Ovary (tissue), 9 donors: ENCODE data around the gene FLACC1. TPM values are rescaled to one million over a fixed set of nuclear protein-coding genes. Genes with fewer than 3 reads are reported as not detected.

Source experiments
- DNase-seq, 5 donors: peaks; one replicate each; pipeline ENCODE4 v3.0.0-alpha.2; 2019 to 2020
- H3K27ac ChIP-seq, 2 donors: fragments of 200-600 bp; one replicate each; pipeline versions ENCODE4 v1.5.1 to v1.8.0; 2019 to 2022
- H3K27me3 ChIP-seq: fragments of 200-600 bp; one replicate; pipeline ENCODE4 v1.8.0; 2022
- H3K36me3 ChIP-seq: fragments of 200-600 bp; sonication (generic); one replicate; pipeline ENCODE4 v1.5.1; 2019
- H3K4me1 ChIP-seq: one replicate; pipeline ENCODE4 v1.8.1; 2013; ENCODE audit warnings: mild to moderate bottlenecking, moderate library complexity; ENCODE audit not compliant: insufficient read depth
- H3K4me3 ChIP-seq: fragments of 200-600 bp; sonication (generic); one replicate; pipeline ENCODE4 v1.5.1; 2017
- H3K9me3 ChIP-seq, 2 donors: fragments of 200-600 bp in 1 of 2; sonication (generic) in 1 of 2; one replicate each; pipeline versions ENCODE4 v1.5.1 to v1.8.1; 2013 to 2019; ENCODE audit warnings: mild to moderate bottlenecking in 1 of 2, moderate library complexity in 1 of 2
- EP300 ChIP-seq: sonication (generic); formaldehyde crosslinking; IDR thresholded peaks from one replicate; pipeline ENCODE4 v1.6.1; 2017; ENCODE audit warnings: antibody characterized with exemption
- POLR2A ChIP-seq: fragments of 450-650 bp; IDR thresholded peaks from one replicate; pipeline ENCODE4 v1.6.1; 2017; ENCODE audit warnings: antibody characterized with exemption, mild to moderate bottlenecking, moderate library complexity
- WGBS, 3 donors: extraction: QIAGEN DNeasy Blood & Tissue Kit in 1 of 3; methylation state at CpG; one replicate each; pipeline versions ENCODE4 v1.1.5 to v1.1.7; 2013 to 2017; 5-methylcytosine and 5-hydroxymethylcytosine counted together
- intact Hi-C, 4 donors: fragments of 100-400 bp; cut with DNase I; formaldehyde crosslinking; loops; one replicate each; pipeline versions ENCODE4 v1.11.0 to v1.15.1; 2022 to 2023
- polyA plus RNA-seq, 2 donors: library from polyadenylated mRNA; stranded (reverse); fragments of 200-250 nt in 1 of 2; fragments of 350-450 nt in 1 of 2; fragmentation: Illumina TruSeq in 1 of 2; extraction: RNeasy Lipid Tissue Mini Kit (QIAGEN cat#74804) in 1 of 2; gene quantifications; one replicate each; pipeline ENCODE4 v1.2.3, GENCODE V29; 2013 to 2014
- total RNA-seq, 7 donors: library from RNA; depleted of rRNA in 2 of 7; stranded (reverse); fragments of >200 nt in 2 of 7; fragmentation: NEBNext Ultra II Directional in 3 of 7; extraction: Animal tissue kit (Norgen Biotek cat#: 25700) in 3 of 7; gene quantifications; one replicate each; pipeline versions ENCODE4 v1.1.0 to v1.2.4, GENCODE V29; 2016 to 2023
- TF ChIP-seq, protein P1 (sequence below), 3 donors: fragments of 450-650 bp in 2 of 3; fragments of 200-600 bp in 1 of 3; IDR thresholded peaks; one replicate each; pipeline versions ENCODE4 v1.5.1 to v1.8.0; 2016 to 2022; ENCODE audit warnings: antibody characterized with exemption in 3 of 3, mild to moderate bottlenecking in 1 of 3
- donor health status: DM: no; HTN: no; CAD: no; lungs with moderate emphysema.
- donor health status: DM: no; HTN: no; CAD: no.
- donor health status: Bipolar disorder and iron deficiency.
- donor health status: DM: yes; HTN: yes; CAD: no.
- donor health status: DM: no; HTN: no; CAD: no.
- donor health status: DM: yes; HTN: yes; CAD: no.

FLACC1 gene
- total and polyA plus RNA-seq, 9 donors, result 0.30 to 4.4 (median 0.83) TPM; not detected in 1

DNA sequence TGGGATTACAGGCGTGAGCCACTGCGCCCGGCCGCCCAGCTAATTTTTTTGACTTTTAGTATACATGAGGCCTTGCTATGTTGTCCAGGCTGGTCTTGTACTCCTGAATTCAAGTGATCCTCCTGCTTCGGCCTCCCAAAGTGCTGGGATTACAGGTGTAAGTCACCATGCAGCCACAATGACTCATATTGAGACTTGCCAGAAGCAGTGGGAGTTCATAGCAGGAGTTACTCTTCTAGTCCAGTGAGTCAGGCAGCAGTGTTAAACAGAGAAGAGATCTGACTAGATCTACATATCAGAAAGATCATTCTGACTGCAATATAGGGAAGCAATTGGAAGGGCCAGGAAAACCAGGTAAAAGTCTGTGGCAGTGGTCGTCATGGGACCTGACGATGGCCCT, 1.5 kb upstream of the FLACC1 start:
- H3K27ac ChIP-seq, result no peak overlapping the region
- intact Hi-C loops, result no loop called here
- 81 to 95% (median 95%) methylated on average over 7 of the region's 7 CpGs for WGBS, 3 donors
- no peaks in the 10 kb centered on the region for H3K9me3 ChIP-seq
- no peak for DNase-seq
- H3K4me3 ChIP-seq, result no peak overlapping the region
- no peaks in the 10 kb centered on the region for H3K27me3 ChIP-seq
- no peaks in the 10 kb centered on the region for H3K36me3 ChIP-seq
- TF ChIP-seq, protein P1, sequence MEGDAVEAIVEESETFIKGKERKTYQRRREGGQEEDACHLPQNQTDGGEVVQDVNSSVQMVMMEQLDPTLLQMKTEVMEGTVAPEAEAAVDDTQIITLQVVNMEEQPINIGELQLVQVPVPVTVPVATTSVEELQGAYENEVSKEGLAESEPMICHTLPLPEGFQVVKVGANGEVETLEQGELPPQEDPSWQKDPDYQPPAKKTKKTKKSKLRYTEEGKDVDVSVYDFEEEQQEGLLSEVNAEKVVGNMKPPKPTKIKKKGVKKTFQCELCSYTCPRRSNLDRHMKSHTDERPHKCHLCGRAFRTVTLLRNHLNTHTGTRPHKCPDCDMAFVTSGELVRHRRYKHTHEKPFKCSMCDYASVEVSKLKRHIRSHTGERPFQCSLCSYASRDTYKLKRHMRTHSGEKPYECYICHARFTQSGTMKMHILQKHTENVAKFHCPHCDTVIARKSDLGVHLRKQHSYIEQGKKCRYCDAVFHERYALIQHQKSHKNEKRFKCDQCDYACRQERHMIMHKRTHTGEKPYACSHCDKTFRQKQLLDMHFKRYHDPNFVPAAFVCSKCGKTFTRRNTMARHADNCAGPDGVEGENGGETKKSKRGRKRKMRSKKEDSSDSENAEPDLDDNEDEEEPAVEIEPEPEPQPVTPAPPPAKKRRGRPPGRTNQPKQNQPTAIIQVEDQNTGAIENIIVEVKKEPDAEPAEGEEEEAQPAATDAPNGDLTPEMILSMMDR (IDR thresholded peaks at IDR 0.05), result no peak
- no peak for TF ChIP-seq EP300
- no peak for TF ChIP-seq POLR2A
- no peaks in the 10 kb centered on the region for H3K4me1 ChIP-seq

- no peaks in the 10 kb centered on the region for H3K36me3 ChIP-seq
- H3K4me3 ChIP-seq, result no peak overlapping the region
- DNase-seq, result no peak
- no peak for TF ChIP-seq POLR2A
- intact Hi-C loops, result no loop called here
- H3K4me1 ChIP-seq, result peaks cover 2% of the 10 kb centered on the region
- no peaks in the 10 kb centered on the region for H3K9me3 ChIP-seq
- no peak overlapping the region for H3K27ac ChIP-seq
- WGBS, 3 donors, result 2 to 15% (median 14%) methylated on average over 1 of the region's 1 CpG
- H3K27me3 ChIP-seq, result no peaks in the 10 kb centered on the region
Measured at GRCh38 chr2:201353116-201353515, 4.0 kb downstream of the FLACC1 start.

DNA sequence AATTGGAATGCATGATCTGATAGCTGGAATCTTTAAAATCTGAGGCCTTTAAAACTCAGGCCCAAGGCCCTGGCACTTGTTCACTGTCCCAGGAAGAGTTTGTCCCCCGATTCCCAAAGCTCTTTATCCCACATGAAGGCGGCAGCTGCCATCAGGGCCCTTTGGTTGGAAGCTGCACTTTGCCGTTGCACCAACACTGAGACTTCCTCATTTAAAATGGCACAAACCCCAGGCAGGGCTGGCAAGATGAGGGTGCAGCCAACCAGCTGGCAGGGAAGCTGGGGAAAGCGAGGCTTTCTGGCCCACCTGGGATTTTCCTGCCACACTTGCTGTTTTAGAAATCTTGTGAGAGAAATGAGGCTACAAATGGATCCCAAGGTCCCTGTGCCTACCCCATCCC, 6.3 kb downstream of the FLACC1 start:
- Histone ChIP-seq H3K4me3 (no peak overlapping the region), H3K27ac (no peak overlapping the region), H3K9me3 (no peaks in the 10 kb centered on the region), H3K36me3 (no peaks in the 10 kb centered on the region), H3K4me1 (peaks cover 2% of the 10 kb centered on the region), H3K27me3 (no peaks in the 10 kb centered on the region)
- 92 to 98% (median 96%) methylated on average over 4 of the region's 4 CpGs for WGBS, 3 donors
- intact Hi-C loops, result no loop called here
- no peak for TF ChIP-seq EP300
- TF ChIP-seq POLR2A, result no peak
- TF ChIP-seq, protein P1 (IDR thresholded peaks at IDR 0.05), result no peak
- no peak for DNase-seq

DNA sequence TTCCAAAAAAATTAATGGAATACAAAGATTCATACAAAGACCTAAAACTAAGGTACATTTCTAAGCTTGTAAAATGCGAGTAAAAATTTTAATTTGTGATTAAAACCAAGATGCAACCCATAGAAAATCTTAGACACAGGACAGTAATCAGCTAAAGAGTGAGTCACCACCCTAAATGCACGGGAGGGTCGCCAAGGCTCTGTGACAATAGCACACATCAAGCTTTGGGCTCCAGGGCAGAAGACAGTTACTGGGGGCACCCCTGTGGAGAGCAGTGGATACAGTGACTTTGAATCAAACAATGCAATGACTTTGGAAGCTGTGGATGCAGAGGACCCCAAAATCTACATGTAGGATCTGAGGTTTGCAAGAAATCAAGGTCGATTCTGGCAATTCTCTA, 7.5 kb downstream of the FLACC1 start:
- TF ChIP-seq, protein P1 (IDR thresholded peaks at IDR 0.05), result no peak
- no peak for TF ChIP-seq EP300
- TF ChIP-seq POLR2A, result no peak
- Histone ChIP-seq H3K36me3 (no peaks in the 10 kb centered on the region), H3K4me1 (peaks cover 2% of the 10 kb centered on the region), H3K4me3 (no peak overlapping the region), H3K27ac (no peak overlapping the region), H3K27me3 (no peaks in the 10 kb centered on the region), H3K9me3 (no peaks in the 10 kb centered on the region)
- WGBS, 3 donors, result 63 to 84% (median 84%) methylated on average over 4 of the region's 4 CpGs
- no peak for DNase-seq
- intact Hi-C loops, result no loop called here

- WGBS, 3 donors, result 80 to 88% (median 83%) methylated on average over 1 of the region's 1 CpG
- TF ChIP-seq POLR2A (no peak), EP300 (no peak)
- TF ChIP-seq, protein P1 (IDR thresholded peaks at IDR 0.05), result no peak
- no peak for DNase-seq
- Histone ChIP-seq H3K27ac (no peak overlapping the region), H3K27me3 (no peaks in the 10 kb centered on the region), H3K4me3 (no peak overlapping the region), H3K36me3 (no peaks in the 10 kb centered on the region), H3K4me1 (peaks cover 2% of the 10 kb centered on the region), H3K9me3 (no peaks in the 10 kb centered on the region)
- intact Hi-C loops, result no loop called here
Measured at GRCh38 chr2:201348758-201349157, 8.4 kb downstream of the FLACC1 start.
